Thyroid gland (tissue), 4 donors: ENCODE results near the gene TLDC2.

Experiments used
- POLR2A ChIP-seq, 2 donors: fragments of 450-650 bp; IDR thresholded peaks; one replicate each; pipeline ENCODE4 v1.6.1; 2017; ENCODE audit warnings: antibody characterized with exemption in 2 of 2, mild to moderate bottlenecking in 2 of 2, moderate library complexity in 1 of 2
- TF ChIP-seq, protein P1 (sequence below), 6 experiments: fragments of 200-600 bp in 3 of 6; fragments of 450-650 bp in 3 of 6; sonication (generic) in 3 of 6; IDR thresholded peaks; one replicate each; pipeline ENCODE4 v1.5.1; 2016 to 2019; ENCODE audit warnings: antibody characterized with exemption in 6 of 6, mild to moderate bottlenecking in 2 of 6, inconsistent platforms in 1 of 6, moderate library complexity in 1 of 6

DNA sequence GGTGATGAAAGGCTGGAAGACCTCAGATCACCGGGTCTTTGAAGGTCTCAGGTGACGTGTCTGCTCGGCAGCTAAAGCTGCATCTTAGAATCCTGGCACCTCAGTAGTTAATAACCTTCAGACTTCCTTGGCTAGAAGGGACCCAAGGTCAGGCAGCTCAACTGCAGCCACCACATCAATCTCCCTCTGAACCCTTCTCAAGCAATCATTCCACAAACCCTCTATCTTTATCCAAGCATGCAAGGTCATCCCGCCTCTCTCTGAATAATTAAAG lies 16.7 kb upstream of the TLDC2 start:
- TF ChIP-seq, protein P1, sequence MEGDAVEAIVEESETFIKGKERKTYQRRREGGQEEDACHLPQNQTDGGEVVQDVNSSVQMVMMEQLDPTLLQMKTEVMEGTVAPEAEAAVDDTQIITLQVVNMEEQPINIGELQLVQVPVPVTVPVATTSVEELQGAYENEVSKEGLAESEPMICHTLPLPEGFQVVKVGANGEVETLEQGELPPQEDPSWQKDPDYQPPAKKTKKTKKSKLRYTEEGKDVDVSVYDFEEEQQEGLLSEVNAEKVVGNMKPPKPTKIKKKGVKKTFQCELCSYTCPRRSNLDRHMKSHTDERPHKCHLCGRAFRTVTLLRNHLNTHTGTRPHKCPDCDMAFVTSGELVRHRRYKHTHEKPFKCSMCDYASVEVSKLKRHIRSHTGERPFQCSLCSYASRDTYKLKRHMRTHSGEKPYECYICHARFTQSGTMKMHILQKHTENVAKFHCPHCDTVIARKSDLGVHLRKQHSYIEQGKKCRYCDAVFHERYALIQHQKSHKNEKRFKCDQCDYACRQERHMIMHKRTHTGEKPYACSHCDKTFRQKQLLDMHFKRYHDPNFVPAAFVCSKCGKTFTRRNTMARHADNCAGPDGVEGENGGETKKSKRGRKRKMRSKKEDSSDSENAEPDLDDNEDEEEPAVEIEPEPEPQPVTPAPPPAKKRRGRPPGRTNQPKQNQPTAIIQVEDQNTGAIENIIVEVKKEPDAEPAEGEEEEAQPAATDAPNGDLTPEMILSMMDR (IDR thresholded peaks at IDR 0.05): no peak
- TF ChIP-seq POLR2A (IDR thresholded peaks at IDR 0.05): no peak
